Measurements from ENCODE around the gene CHRM5.

GRCh38 chr15:34116620-34117019 lies 148.3 kb downstream of the CHRM5 start:
- TF ChIP-seq POLR2A (IDR thresholded peaks at IDR 0.05; ENCODE audit: extremely low read depth, insufficient read length) = no peak
- TF ChIP-seq, protein P1, sequence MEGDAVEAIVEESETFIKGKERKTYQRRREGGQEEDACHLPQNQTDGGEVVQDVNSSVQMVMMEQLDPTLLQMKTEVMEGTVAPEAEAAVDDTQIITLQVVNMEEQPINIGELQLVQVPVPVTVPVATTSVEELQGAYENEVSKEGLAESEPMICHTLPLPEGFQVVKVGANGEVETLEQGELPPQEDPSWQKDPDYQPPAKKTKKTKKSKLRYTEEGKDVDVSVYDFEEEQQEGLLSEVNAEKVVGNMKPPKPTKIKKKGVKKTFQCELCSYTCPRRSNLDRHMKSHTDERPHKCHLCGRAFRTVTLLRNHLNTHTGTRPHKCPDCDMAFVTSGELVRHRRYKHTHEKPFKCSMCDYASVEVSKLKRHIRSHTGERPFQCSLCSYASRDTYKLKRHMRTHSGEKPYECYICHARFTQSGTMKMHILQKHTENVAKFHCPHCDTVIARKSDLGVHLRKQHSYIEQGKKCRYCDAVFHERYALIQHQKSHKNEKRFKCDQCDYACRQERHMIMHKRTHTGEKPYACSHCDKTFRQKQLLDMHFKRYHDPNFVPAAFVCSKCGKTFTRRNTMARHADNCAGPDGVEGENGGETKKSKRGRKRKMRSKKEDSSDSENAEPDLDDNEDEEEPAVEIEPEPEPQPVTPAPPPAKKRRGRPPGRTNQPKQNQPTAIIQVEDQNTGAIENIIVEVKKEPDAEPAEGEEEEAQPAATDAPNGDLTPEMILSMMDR (IDR thresholded peaks at IDR 0.05; ENCODE audit: low read depth, low read length) = no peak

Data from NB4 (cell line).